GM10266 (cell line): ENCODE measurements around the gene EIF4B.
"Not testable (repeated sequence)": the region's sequence is repeated elsewhere in the genome, so short reads cannot be mapped to it uniquely, and the experiment has no call there.

Experiments
- DNase-seq: peaks from one replicate; pipeline ENCODE4 v3.0.0; 2012; ENCODE audit errors: extremely low spot score
- CTCF ChIP-seq: IDR thresholded peaks from 2 replicates; pipeline ENCODE4 v1.5.1; 2012; ENCODE audit warnings: mild to moderate bottlenecking, low read depth; ENCODE audit not compliant: control insufficient read depth, insufficient read depth; ENCODE audit errors: missing control alignments

EIF4B gene

GRCh38 chr12:53005215-53005985, 856 bp upstream of the EIF4B start:
- DNase-seq: no peak
- no peak for TF ChIP-seq CTCF

- no peak for TF ChIP-seq CTCF
- peak; percentile 66 for DNase-seq
Observed at GRCh38 chr12:53006810-53007309, 604 bp downstream of the EIF4B start.

DNA sequence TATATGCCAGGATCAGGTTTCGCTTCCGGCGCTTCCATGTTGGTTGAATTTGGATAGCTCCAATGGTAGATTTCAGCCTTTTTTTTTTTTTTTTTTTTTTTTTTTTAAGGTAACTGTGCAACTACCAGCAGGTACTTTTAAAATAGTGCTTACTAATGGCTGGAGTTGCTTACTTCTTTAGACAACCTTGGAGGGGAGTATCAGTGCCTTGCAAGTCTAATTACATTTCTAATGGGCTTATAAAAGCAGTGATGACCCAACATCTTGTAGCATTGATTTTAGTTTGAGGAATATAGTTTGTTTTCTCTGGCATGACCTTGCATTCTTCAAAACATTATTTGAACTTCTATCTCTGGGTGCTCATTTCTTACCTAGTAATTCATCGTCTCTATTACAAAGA, 1.1 kb downstream of the EIF4B start:
- DNase-seq: no peak
- no peak for TF ChIP-seq CTCF

- DNase-seq: not testable (repeated sequence)
Observed at GRCh38 chr12:53008760-53009159, 2.5 kb downstream of the EIF4B start.

DNA sequence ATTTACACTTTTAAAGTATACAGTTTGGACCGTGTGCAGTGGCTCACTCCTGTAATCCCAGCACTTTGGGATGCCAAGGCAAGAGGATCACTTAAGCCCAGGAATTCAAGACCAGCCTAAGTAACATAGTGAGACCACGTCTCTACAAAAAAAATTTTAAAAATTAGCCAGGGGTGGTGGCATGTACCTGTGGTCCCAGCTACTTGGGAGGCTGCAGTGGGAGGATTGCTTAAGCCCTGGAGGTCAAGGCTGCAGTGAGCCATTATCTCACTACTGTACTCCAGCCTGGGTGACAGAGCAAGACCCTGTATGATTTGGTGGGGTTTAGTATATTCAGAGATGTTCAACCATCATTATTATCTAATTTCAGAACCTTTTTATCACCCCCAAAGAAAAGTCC, 4.7 kb downstream of the EIF4B start:
- TF ChIP-seq CTCF: no peak
- no peak for DNase-seq

GRCh38 chr12:53011889-53012288, 5.6 kb downstream of the EIF4B start:
- TF ChIP-seq CTCF: no peak

GRCh38 chr12:53012928-53013327, 6.7 kb downstream of the EIF4B start:
- TF ChIP-seq CTCF: no peak
- DNase-seq: no peak

More at GRCh38 chr12:53011889-53012288, 5.6 kb downstream of the EIF4B start:
- DNase-seq: no peak
